ENCODE measurements around the gene S100A7A.
"Not testable (repeated sequence)": the region's sequence is repeated elsewhere in the genome, so short reads cannot be mapped to it uniquely, and the experiment has no call there.

The S100A7A gene

GRCh38 chr1:153428073-153428638 is 11.8 kb downstream of the S100A7A start:
- DNase-seq: no peak

DNA sequence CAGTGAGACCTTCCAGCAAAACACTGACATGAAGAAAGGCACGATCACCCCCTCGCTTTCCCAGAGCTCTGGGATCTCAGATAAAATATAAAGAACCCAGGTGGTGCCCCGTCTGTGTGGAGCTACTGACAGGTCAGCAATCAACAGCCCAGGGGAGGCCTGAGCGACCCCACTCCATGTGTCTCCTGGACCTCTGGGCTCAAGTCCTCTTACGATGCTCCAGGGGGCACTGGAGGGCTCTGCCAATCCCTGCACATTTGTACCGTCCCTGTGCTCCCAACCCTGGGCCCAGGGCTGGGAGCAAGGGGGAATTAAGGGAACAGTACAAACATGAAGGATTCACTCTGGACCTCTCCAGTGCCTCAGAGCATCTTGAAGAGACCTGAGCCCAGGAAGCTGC is 12.5 kb downstream of the S100A7A start:
- DNase-seq: no peak

GRCh38 chr1:153429266-153430165 is 13.2 kb downstream of the S100A7A start:
- no peak for DNase-seq

- no peak for DNase-seq
Measured at GRCh38 chr1:153430166-153430553, 13.8 kb downstream of the S100A7A start.

- no peak for DNase-seq
Measured at GRCh38 chr1:153430561-153430960, 14.2 kb downstream of the S100A7A start.

- DNase-seq: no peak
Measured at GRCh38 chr1:153431002-153431401, 14.7 kb downstream of the S100A7A start.

DNA sequence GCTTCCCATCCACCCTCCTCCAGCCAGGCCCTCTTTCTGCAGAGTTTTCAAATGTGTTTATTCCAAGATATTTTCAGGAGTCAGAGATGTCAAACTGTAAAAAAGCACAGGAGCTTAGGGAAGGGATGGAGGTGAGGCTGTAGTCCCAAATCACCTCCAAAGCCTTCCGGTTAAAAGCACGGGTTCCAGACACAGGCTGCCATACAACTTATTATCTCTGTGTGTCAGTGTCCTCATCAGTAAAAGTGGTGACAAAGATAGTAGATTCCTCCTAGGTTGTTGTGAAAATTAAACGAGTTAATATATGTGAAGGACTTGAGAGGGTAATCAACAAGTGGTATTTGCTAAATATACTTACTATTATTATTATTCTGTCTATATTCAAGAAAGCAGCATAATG is 15.1 kb downstream of the S100A7A start:
- DNase-seq: no peak

GRCh38 chr1:153431928-153432327 is 15.6 kb downstream of the S100A7A start:
- DNase-seq: no peak

DNA sequence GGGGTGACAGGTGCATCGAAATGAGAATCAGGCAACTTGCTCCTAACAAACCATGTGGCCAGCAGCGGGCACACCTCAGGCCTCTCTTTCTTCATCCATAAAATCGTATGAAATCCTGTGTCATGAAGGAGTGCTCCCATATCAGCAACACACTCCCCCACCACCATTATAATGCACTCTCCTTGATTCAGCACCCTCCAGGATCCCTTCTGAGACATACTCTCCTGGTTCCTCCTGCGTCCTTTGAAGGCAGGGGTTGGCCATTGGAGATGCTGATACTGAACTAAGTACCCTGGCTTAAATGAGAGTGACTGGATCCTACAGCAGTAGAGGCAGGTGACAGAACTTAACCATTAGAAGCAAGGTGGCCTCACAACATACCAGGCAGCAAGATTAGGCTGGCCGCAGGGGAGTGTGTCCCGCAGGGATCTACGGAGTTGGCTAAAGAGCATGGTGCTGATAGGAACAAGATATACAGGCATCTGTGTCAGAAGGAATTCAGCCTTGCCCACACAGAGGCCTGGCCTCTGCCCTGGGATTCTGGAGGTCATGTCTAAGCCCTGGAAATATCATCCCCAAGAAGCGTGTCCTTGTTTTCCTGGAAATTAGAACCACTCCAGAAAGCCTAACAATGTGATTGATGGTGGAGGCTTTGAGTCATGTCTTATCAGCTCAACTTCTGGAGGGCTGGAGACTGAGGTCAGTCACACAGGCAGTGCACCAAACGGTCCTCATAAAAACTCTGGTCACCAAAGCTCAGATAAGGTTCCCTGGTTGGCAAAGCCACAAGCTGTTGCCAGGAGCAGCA is 16.8 kb downstream of the S100A7A start:
- DNase-seq: no peak

DNA sequence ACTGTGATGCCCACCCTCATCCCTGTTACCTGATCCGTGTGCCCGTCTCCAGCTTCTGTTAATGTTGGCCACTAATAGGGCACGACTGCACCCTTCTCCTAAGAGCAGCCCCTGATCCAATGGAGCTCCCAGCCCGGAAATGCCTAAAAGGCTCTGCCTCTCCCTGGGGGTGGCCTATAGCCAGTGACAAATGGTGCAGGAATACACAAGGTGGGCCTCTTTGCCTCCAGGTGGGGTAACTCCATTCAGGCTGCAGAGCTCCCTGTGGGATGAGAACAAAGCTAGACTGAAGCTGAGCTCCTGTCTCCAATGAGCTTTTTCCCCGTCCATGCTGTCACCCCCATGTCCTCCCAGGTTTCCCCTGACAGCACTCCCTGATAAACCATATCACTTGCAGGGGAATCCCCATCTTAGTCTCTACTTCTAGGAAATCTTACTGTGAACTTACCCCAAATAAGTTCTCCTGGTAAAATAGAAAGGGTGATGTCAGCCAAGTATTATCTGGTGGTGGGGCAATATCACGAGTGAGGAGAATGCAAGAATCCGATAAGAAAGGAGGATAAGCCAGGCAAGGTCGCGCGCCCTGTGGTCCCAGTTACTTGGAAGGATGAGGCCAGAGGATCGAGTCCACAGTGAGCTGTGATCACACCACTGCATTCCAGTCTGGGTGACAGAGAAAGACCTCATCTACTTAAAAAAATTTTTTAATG is 18.6 kb downstream of the S100A7A start:
- DNase-seq: no peak

GRCh38 chr1:153437236-153437635 is 20.9 kb downstream of the S100A7A start:
- no peak for DNase-seq

DNA sequence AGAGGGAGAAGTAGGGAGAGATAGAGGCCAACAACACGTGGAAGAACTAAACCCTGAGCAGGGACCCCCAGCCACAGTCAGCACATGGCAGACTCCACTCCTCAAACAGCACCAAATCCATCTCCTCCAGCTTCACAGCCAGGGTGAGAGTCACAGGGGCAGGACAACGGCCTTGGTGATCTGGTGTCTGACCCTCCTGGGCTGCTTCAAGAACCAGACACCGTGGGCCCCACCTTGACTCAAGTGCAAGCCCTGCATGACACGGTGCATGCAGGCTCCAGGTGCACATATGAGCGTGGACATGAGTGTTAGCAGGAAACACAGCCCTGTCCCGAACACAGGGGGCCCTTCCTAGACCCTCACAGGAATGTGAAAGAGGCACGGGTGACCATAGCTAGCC is 22.3 kb downstream of the S100A7A start:
- DNase-seq: no peak

DNA sequence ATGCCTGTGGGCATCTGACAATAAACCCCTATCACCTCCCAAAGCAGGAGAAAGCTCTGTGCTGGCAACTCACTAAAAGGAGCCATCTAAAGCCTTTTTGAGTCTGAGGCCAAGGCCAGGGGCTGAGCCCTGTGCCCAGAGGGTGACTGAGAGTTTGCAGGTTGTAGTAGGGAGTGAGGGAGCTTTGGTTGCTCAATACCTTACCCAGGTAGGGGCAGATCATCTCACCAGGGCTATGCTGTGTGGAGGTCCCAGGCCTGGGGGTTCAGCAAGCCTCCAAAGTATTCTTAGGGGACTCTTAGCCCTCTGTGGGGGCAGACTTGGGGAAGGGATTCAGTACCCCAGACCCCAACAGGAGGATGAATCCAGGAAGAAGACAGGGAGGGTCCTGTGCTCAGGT is 23.0 kb downstream of the S100A7A start:
- no peak for DNase-seq

DNA sequence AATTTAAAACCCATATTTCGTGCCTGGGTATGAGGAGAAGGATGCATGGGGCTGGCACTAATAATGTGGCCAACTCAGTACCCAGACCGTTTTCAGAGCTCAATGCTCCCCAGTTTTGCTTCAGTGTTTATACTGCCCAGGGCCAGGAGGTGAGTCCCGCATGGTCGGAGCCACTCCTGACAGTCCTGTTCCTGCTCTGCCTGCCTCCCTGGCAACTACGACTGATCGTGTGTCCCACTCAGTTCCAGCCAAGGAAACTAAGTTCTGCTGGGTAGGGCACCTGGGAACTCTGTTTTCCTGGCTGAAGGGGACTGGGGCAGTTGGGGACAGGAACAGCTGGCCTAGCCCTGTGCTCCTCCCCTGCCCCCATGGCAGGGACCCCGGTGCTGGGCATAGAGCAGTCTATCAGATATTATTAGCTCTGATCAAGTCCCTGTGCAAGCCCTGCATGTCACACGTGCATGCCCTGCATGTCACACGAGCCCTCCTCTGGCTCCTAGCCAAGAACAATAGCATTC is 25.0 kb downstream of the S100A7A start:
- DNase-seq: no peak

DNA sequence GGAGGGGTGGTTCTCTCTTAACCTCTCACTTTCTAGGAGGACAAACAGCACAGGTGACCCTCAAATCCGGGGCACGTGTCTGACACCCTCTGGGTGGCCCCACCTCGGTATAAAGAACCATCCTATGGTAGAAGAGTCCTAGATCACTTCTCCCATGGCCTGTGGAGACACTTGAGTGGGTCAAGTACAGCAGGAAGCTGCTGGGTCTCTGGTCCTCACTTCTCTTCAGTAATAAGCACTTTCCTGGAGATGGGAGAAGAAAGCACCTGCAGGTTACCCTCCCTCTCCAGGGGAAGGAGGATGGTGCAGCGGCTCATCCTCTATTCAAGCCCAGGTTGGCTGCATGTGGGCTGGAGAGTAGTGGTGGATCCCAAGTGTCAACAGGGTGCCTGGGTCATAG is 27.2 kb downstream of the S100A7A start:
- DNase-seq: no peak

- DNase-seq: no peak
Measured at GRCh38 chr1:153444078-153444477, 27.8 kb downstream of the S100A7A start.

- DNase-seq: no peak
Measured at GRCh38 chr1:153447498-153448170, 31.3 kb downstream of the S100A7A start.

DNA sequence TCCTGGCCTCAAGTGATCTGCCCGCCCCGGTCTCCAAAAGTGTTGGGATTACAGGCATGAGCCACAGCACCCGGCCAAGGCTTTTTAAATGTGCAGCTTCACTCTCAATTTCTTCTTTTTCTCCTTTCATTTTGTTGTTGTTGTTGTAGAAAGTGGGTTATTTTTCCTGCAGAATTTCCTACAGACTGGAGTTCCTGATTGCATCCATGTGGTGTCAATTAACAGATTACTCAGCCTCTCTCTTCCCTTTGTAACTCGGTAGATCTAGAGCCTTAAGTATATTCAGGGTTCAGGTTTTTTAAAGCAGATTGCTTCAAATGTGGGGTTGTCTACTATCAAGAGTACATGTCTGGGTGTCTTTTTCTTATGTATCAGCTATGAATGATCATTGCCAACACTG is 32.5 kb downstream of the S100A7A start:
- not testable (repeated sequence) for DNase-seq

DNA sequence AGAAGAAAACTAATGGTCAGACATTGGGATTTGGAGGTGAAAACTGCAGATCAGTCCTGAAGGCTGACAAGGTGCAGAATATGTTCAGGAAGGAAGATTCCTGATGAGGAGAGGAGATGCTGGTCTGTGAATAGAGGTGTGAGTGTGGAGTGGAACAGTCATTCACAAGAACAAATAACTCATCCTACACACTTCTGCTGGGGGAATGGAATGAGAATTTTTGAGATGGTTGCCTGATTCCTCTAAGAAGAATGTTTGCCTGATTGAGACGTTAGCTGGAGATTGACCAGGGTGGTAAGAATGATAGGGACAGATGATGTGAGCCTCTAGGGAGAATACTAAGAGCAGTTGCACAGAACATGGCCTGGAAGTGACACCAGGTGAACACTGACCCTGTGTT is 40.1 kb downstream of the S100A7A start:
- no peak for DNase-seq

DNA sequence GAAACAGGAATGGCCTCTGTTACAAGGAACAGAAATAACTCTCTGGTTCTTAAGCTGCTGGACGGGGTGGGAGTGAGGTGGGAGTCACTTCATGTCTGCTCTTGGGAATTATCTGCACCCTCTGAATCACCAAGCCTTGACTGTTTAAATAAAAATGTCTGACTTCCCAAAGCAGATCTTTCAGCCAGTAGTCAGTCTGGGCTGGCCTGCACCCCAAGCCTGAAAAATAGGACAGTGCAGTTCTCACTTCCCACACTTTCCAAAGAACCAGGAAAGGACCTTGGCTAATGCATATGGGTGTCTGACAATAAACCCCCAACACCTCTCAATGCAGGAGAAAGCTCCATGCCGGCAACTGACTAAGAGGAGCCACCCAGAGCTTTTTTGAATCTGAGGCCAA is 43.3 kb downstream of the S100A7A start:
- no peak for DNase-seq

GRCh38 chr1:153460551-153460950 is 44.2 kb downstream of the S100A7A start, which contains the start of gene S100A7:
Gene S100A7, minus strand, starts transcription at chr1:153460651. Its CDS starts 1,638 bp downstream, at chr1:153459013.
- DNase-seq: no peak

- not testable (repeated sequence) for DNase-seq
Measured at GRCh38 chr1:153462741-153463140, 46.4 kb downstream of the S100A7A start.
